ENCODE data around the gene SNX8.

DNA sequence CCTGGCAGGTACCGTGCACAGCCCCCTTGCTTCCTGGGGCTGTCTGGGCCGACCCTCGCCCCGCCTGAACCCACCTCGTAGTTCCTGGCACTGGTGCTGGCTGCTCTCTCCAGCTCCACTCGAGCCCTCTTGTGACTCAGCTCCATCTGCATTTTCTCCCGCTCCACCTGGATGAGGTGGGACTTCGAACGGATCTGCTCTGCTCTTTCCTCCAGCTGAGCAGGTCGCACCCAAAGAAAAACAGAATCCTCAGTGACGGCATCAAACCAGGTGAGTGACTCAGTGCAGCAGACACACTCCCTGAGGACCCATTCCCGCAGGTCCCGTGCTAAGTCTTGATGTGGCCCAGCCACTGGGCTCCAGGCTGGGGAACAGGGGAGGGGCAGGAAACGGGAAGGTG lies 88.9 kb downstream of the SNX8 start:
- TF ChIP-seq, protein P1, sequence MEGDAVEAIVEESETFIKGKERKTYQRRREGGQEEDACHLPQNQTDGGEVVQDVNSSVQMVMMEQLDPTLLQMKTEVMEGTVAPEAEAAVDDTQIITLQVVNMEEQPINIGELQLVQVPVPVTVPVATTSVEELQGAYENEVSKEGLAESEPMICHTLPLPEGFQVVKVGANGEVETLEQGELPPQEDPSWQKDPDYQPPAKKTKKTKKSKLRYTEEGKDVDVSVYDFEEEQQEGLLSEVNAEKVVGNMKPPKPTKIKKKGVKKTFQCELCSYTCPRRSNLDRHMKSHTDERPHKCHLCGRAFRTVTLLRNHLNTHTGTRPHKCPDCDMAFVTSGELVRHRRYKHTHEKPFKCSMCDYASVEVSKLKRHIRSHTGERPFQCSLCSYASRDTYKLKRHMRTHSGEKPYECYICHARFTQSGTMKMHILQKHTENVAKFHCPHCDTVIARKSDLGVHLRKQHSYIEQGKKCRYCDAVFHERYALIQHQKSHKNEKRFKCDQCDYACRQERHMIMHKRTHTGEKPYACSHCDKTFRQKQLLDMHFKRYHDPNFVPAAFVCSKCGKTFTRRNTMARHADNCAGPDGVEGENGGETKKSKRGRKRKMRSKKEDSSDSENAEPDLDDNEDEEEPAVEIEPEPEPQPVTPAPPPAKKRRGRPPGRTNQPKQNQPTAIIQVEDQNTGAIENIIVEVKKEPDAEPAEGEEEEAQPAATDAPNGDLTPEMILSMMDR (CRISPR knock-in tag; IDR thresholded peaks at IDR 0.05), result no peak
- TF ChIP-seq ZFP90 (CRISPR knock-in tag; IDR thresholded peaks at IDR 0.05; ENCODE audit: borderline replicate concordance) (no peak), ZFP1 (CRISPR knock-in tag; IDR thresholded peaks at IDR 0.05) (no peak), SP1 (IDR thresholded peaks at IDR 0.05) (no peak), SP1 (CRISPR knock-in tag; IDR thresholded peaks at IDR 0.05) (no peak), MXI1 (IDR thresholded peaks at IDR 0.05; ENCODE audit: borderline replicate concordance, low read depth, low read length) (no peak), RFX5 (IDR thresholded peaks at IDR 0.05; ENCODE audit: low read depth, low read length) (no peak), NONO (IDR thresholded peaks at IDR 0.05) (no peak), NONO (CRISPR knock-in tag; conservative IDR thresholded peaks at IDR 0.05) (no peak)

Measured in HepG2 (cell line).